ENCODE results near the gene ACSM5. TPM values are rescaled to one million over a fixed set of nuclear protein-coding genes. Genes with fewer than 3 reads are reported as not detected.

ACSM5 gene, protein sequence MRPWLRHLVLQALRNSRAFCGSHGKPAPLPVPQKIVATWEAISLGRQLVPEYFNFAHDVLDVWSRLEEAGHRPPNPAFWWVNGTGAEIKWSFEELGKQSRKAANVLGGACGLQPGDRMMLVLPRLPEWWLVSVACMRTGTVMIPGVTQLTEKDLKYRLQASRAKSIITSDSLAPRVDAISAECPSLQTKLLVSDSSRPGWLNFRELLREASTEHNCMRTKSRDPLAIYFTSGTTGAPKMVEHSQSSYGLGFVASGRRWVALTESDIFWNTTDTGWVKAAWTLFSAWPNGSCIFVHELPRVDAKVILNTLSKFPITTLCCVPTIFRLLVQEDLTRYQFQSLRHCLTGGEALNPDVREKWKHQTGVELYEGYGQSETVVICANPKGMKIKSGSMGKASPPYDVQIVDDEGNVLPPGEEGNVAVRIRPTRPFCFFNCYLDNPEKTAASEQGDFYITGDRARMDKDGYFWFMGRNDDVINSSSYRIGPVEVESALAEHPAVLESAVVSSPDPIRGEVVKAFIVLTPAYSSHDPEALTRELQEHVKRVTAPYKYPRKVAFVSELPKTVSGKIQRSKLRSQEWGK
- 9.9 TPM for total RNA-seq (ENCODE audit: insufficient read depth, low replicate concordance)

GRCh38 chr16:20409398-20410120 is at the start of gene ACSM5:
ACSM5 (plus strand) TSS chr16:20409534; CDS start chr16:20411485, 1,951 bp downstream.
- peak; percentile 9 for DNase-seq (ENCODE audit: low spot score)

- DNase-seq (ENCODE audit: low spot score): no peak
Observed at GRCh38 chr16:20359997-20360396, 49.3 kb upstream of the ACSM5 start.

DNA sequence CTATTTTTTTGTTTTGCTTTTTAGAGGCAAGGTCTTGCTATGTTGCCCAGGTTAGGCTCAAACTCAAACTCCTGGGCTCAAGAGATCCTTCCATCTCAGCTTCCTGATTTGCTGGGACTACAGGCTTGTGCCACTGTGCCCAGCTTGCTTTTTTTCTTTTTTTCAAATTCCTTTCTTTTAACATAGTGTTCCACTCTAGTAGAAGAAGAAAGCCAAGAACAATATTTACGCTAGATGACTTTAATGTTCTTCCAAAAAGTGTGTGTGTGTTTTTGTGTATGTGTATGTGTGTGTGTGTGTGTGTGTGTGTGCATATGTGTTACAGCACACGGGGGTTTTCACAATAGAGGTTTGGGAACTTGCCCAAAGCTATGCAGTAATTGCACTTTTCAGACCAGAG is 46.1 kb upstream of the ACSM5 start:
- no peak for DNase-seq (ENCODE audit: low spot score)

GRCh38 chr16:20364051-20364450 is 45.3 kb upstream of the ACSM5 start:
- DNase-seq (ENCODE audit: low spot score): no peak

DNA sequence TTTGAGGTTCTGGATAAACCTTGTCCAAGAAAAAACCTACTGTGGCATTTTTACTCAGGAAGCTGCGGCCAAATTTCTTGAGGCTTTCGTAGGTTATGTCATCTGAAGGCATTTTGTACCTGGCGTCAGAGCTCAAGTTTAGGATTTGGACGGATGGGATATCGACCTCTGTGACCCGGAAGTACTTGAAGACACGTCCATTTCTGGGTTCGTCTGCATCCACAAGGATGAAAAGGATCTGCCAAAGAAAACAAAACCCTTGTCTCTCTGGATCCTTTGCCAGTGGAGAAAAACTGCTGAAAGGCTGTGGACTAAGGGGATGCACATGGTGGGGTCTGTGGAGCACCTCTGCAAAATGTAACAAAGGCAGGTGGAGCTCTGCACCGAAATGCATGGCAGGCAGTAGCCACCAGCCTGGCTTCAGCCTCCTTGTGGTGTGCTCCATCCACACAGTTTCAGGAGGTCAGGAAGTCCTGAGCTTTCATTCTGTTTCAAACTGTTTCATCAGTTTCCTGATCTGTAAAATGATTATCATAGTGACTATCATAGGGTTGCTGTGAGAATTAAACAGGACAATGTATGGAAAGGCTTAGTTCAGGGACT is 39.8 kb upstream of the ACSM5 start:
- no peak for DNase-seq (ENCODE audit: low spot score)

- DNase-seq (ENCODE audit: low spot score): no peak
Observed at GRCh38 chr16:20372701-20373100, 36.6 kb upstream of the ACSM5 start.

GRCh38 chr16:20377181-20377580 is 32.2 kb upstream of the ACSM5 start:
- DNase-seq (ENCODE audit: low spot score): no peak

- DNase-seq (ENCODE audit: low spot score): no peak
Observed at GRCh38 chr16:20380782-20381181, 28.6 kb upstream of the ACSM5 start.

DNA sequence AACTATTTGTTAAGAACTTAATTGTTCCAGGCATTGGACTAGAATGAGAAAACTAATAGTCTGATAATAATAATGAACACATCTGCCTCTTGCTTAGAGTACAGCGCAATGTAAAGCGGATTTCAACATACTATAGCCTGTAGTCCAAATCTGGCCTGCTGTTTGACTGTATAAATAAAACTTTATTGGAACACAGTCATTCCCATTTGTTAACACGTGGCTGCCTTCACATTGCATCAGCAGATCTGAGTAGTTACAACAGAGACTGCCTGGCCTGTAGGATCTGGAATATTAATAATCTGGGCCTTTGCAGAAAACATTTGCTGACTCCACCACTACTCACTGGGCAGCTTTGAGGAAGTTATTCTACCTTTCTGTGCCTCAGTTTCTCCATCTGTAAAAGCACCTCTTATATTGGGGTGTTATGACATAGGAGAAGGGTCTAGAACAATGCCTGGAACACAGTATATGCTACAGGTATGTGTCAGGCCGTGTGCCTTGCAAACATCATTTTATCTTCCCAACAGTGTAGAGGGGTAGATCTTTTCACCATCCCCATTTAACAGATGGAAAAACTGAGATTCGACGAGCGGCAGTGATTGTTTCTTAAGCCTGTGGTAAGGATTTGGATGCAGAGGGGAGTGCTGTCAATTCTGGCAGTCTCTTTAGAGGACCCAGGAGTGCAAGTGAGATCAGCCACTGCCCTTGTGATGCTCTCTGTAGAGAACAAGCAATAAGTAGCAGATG is 27.0 kb upstream of the ACSM5 start:
- DNase-seq (ENCODE audit: low spot score): no peak

DNA sequence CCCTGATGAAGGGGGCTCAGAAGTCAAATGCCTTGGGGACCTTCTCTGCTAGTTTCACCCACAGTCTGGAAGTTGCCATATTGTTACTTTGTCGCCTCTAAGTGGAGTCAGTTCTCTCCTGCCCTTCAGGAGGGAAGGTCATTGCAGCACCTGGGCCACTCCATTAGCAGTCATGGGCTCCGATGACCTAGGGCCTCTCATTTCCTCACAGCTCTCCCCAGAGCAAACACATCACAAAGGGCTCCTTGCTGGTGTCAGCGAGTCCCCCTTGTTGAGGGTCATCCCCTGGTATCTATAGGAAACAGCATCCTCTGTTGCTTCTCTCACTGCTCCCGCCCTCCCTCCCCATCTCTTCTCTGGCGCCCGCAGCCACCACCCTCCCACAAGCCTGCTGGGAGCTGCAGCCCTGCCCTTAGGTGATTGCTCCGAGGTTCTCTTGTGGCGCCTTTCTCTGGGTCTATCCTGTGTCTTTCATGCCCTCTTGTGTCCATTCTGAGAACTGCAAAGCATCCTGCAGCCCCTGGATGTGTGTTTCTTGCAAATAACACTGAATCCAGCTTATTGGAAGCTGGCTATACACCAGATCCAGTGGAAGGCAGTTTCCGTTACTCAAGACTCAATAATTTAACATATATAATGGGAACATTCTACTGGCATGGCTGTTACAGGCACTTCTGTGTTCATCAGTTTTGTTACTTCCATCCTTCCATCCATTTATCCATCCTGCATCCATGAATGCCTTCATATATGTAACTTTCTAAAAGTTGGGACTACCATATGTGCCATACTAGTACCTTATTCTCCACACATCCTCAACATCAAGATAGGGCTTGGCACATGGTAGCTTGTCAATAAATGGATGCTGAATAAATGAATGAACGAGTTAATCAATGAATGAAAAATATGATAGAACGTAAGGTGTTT is 26.0 kb upstream of the ACSM5 start:
- DNase-seq (ENCODE audit: low spot score): peak; percentile 57

GRCh38 chr16:20385844-20386832 is 23.2 kb upstream of the ACSM5 start:
- DNase-seq (ENCODE audit: low spot score): peak; percentile 18

DNA sequence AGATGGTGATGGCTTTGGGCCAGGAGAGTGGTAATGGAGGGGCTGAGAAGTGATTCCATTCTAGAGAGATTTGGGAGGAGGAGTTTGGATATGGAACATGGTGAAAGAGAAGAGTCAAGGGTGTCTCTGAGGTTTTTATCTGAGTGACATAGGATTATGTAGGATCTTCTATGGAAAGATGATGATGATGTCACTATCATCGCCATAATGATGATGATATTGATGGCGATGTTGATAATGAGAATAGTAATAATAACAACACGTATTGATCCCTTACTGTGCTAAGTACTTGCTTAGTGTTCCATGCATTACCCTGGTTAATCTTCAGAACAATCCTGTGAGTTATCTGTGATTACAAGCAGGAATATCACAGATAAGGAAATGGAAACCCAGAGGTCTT is 21.4 kb upstream of the ACSM5 start:
- no peak for DNase-seq (ENCODE audit: low spot score)

DNA sequence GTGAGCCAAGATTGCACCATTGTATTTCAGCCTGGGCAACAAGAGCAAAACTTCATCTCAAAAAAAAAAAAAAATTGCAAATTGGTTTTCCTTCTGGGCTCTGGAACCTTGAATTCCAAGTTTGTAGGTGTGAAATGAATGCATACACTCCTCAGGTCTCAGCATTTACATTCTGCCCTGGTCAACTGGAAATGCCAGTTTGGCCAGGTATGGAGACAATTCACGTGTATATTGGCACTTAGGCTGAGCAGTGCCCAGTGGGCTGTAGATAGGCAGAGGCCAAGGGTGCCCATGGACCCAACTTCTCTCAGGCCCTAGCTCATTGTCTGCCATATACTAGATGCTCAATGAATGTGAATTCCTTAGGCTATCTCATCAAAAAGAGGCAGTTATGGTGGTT is 20.5 kb upstream of the ACSM5 start:
- no peak for DNase-seq (ENCODE audit: low spot score)

DNA sequence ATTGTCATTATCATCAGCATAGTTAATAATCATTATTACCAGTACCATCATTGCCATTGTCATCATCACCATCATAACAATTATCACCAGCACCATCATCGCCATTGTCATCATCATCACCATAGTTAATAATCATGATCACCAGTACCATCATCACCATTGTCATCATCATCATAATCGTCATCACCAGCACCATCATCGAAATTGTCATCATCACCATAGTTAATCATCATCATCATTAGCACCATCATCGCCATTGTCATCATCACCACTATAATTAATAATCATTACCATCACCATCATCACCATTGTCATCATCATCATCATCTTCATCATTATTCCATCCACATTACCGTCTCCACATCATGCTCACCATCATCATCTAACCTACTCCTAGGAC is 18.3 kb upstream of the ACSM5 start:
- no peak for DNase-seq (ENCODE audit: low spot score)

- peak; percentile 27 for DNase-seq (ENCODE audit: low spot score)
Observed at GRCh38 chr16:20393801-20394577, 15.3 kb upstream of the ACSM5 start.

- no peak for DNase-seq (ENCODE audit: low spot score)
Observed at GRCh38 chr16:20395946-20396345, 13.4 kb upstream of the ACSM5 start.

DNA sequence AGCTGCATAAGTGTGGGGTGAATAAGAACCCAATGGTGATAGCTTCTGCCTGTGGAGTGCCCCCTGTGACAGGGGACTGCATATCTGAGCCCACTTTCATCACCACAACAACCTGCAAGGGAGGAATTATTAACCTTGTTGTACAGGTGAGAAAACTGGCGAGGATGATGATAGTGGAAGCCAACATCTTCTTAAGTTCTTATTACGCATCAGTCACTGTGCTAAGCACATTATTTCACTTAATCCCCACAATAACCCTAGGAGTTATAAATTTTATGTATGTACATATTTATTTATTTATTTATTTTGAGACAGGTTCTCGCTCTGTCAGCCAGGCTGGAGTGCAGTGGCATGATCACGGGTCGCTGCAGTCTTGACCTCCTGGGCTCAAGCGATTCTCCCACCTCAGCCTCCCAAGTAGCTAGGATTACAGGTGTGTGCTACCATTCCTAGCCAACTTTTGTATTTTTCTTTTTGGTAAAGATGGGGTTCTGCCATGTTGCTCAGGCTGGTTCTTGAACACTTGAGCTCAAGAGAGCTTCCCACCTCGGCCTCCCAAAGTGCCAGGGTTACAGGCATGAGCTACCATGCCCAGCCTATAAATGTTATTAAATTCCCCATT is 12.4 kb upstream of the ACSM5 start:
- DNase-seq (ENCODE audit: low spot score): no peak
